ENCODE results near the gene LRRFIP1. TPM values are rescaled to one million over a fixed set of nuclear protein-coding genes. Genes with fewer than 3 reads are reported as not detected.

The LRRFIP1 gene
- total RNA-seq, 2 donors from 2014 or later = 175 to 225 TPM

- H3K27me3 Mint-ChIP-seq = peaks cover 31% of the 10 kb centered on the region
Observed at GRCh38 chr2:237643582-237644380, 16.4 kb downstream of the LRRFIP1 start.

GRCh38 chr2:237644381-237644703 is 17.0 kb downstream of the LRRFIP1 start:
- Mint-ChIP-seq H3K4me1 (no peaks in the 10 kb centered on the region), H3K27me3 (peaks cover 27% of the 10 kb centered on the region), H3K4me3 (no peak overlapping the region), H3K27ac (no peak overlapping the region), H3K36me3 (ENCODE audit: low read depth) (peaks cover 2% of the 10 kb centered on the region)
- ATAC-seq = no peak
- no peaks in the 10 kb centered on the region for H3K9me3 ChIP-seq (ENCODE audit: control insufficient read depth, low read length, poor library complexity, severe bottlenecking)
- no peak for DNase-seq

More at GRCh38 chr2:237643582-237644380, 16.4 kb downstream of the LRRFIP1 start:
- Mint-ChIP-seq H3K27ac (no peak overlapping the region), H3K36me3 (ENCODE audit: low read depth) (peaks cover 6% of the 10 kb centered on the region), H3K4me1 (peaks cover 3% of the 10 kb centered on the region), H3K4me3 (no peak overlapping the region)
- no peaks in the 10 kb centered on the region for H3K9me3 ChIP-seq (ENCODE audit: control insufficient read depth, low read length, poor library complexity, severe bottlenecking)
- ATAC-seq = no peak
- no peak for DNase-seq

GRCh38 chr2:237645261-237645660 is 17.9 kb downstream of the LRRFIP1 start:
- Mint-ChIP-seq H3K4me3 (no peak overlapping the region), H3K4me1 (no peaks in the 10 kb centered on the region), H3K36me3 (ENCODE audit: low read depth) (peaks cover 2% of the 10 kb centered on the region), H3K27me3 (peaks cover 33% of the 10 kb centered on the region), H3K27ac (no peak overlapping the region)
- no peaks in the 10 kb centered on the region for H3K9me3 ChIP-seq (ENCODE audit: control insufficient read depth, low read length, poor library complexity, severe bottlenecking)
- DNase-seq (no peak), ATAC-seq (no peak)

- Mint-ChIP-seq H3K27me3 (peaks cover 38% of the 10 kb centered on the region), H3K4me1 (no peaks in the 10 kb centered on the region), H3K4me3 (peak overlapping the region; percentile 34), H3K36me3 (ENCODE audit: low read depth) (peaks cover 2% of the 10 kb centered on the region), H3K27ac (peak overlapping the region; percentile 35)
- no peak for ATAC-seq
- H3K9me3 ChIP-seq (ENCODE audit: control insufficient read depth, low read length, poor library complexity, severe bottlenecking) = peaks cover 3% of the 10 kb centered on the region
- DNase-seq = no peak
Observed at GRCh38 chr2:237647176-237648015, 20.0 kb downstream of the LRRFIP1 start.

- Mint-ChIP-seq H3K4me1 (no peaks in the 10 kb centered on the region), H3K27ac (no peak overlapping the region), H3K27me3 (peaks cover 38% of the 10 kb centered on the region), H3K36me3 (ENCODE audit: low read depth) (peaks cover 2% of the 10 kb centered on the region), H3K4me3 (no peak overlapping the region)
- peaks cover 3% of the 10 kb centered on the region for H3K9me3 ChIP-seq (ENCODE audit: control insufficient read depth, low read length, poor library complexity, severe bottlenecking)
- DNase-seq = no peak
- ATAC-seq = no peak
Observed at GRCh38 chr2:237648016-237648381, 20.6 kb downstream of the LRRFIP1 start.

GRCh38 chr2:237649541-237650454 is 22.4 kb downstream of the LRRFIP1 start:
- H3K9me3 ChIP-seq (ENCODE audit: control insufficient read depth, low read length, poor library complexity, severe bottlenecking) = peaks cover 3% of the 10 kb centered on the region
- no peak overlapping the region for H3K27ac Mint-ChIP-seq
- no peak for ATAC-seq
- H3K4me3 Mint-ChIP-seq = no peak overlapping the region
- peaks cover 36% of the 10 kb centered on the region for H3K27me3 Mint-ChIP-seq
- H3K4me1 Mint-ChIP-seq = no peaks in the 10 kb centered on the region
- H3K36me3 Mint-ChIP-seq (ENCODE audit: low read depth) = peaks cover under 1% of the 10 kb centered on the region
- DNase-seq = no peak

GRCh38 chr2:237650455-237650850 is 23.1 kb downstream of the LRRFIP1 start:
- Mint-ChIP-seq H3K27ac (no peak overlapping the region), H3K4me3 (no peak overlapping the region), H3K4me1 (no peaks in the 10 kb centered on the region), H3K36me3 (ENCODE audit: low read depth) (no peaks in the 10 kb centered on the region), H3K27me3 (peaks cover 31% of the 10 kb centered on the region)
- ATAC-seq (no peak), DNase-seq (no peak)
- H3K9me3 ChIP-seq (ENCODE audit: control insufficient read depth, low read length, poor library complexity, severe bottlenecking) = peaks cover 3% of the 10 kb centered on the region

- H3K27me3 Mint-ChIP-seq = peaks cover 29% of the 10 kb centered on the region
- H3K27ac Mint-ChIP-seq = peak overlapping the region; percentile 27
- no peaks in the 10 kb centered on the region for H3K36me3 Mint-ChIP-seq (ENCODE audit: low read depth)
- H3K9me3 ChIP-seq (ENCODE audit: control insufficient read depth, low read length, poor library complexity, severe bottlenecking) = peaks cover 3% of the 10 kb centered on the region
- no peak overlapping the region for H3K4me3 Mint-ChIP-seq
- ATAC-seq (no peak), DNase-seq (no peak)
- no peaks in the 10 kb centered on the region for H3K4me1 Mint-ChIP-seq
Observed at GRCh38 chr2:237651761-237652160, 24.4 kb downstream of the LRRFIP1 start.

- DNase-seq (no peak), ATAC-seq (no peak)
- Mint-ChIP-seq H3K4me3 (no peak overlapping the region), H3K4me1 (no peaks in the 10 kb centered on the region), H3K36me3 (ENCODE audit: low read depth) (peaks cover 2% of the 10 kb centered on the region), H3K27me3 (peaks cover 26% of the 10 kb centered on the region), H3K27ac (peak overlapping the region; percentile 27)
- peaks cover 3% of the 10 kb centered on the region for H3K9me3 ChIP-seq (ENCODE audit: control insufficient read depth, low read length, poor library complexity, severe bottlenecking)
Observed at GRCh38 chr2:237652181-237652580, 24.8 kb downstream of the LRRFIP1 start.

GRCh38 chr2:237652854-237653253 is 25.5 kb downstream of the LRRFIP1 start:
- H3K27ac Mint-ChIP-seq = no peak overlapping the region
- ATAC-seq (no peak), DNase-seq (no peak)
- no peaks in the 10 kb centered on the region for H3K4me1 Mint-ChIP-seq
- peaks cover 2% of the 10 kb centered on the region for H3K36me3 Mint-ChIP-seq (ENCODE audit: low read depth)
- H3K27me3 Mint-ChIP-seq = peaks cover 22% of the 10 kb centered on the region
- peaks cover 3% of the 10 kb centered on the region for H3K9me3 ChIP-seq (ENCODE audit: control insufficient read depth, low read length, poor library complexity, severe bottlenecking)
- H3K4me3 Mint-ChIP-seq = no peak overlapping the region

GRCh38 chr2:237653776-237654558 is 26.6 kb downstream of the LRRFIP1 start:
- DNase-seq (no peak), ATAC-seq (no peak)
- H3K9me3 ChIP-seq (ENCODE audit: control insufficient read depth, low read length, poor library complexity, severe bottlenecking) = peaks cover 3% of the 10 kb centered on the region
- Mint-ChIP-seq H3K27me3 (peaks cover 23% of the 10 kb centered on the region), H3K27ac (no peak overlapping the region), H3K4me1 (no peaks in the 10 kb centered on the region), H3K4me3 (no peak overlapping the region), H3K36me3 (ENCODE audit: low read depth) (peaks cover 2% of the 10 kb centered on the region)

- no peak for ATAC-seq
- H3K27ac Mint-ChIP-seq = no peak overlapping the region
- peaks cover 13% of the 10 kb centered on the region for H3K27me3 Mint-ChIP-seq
- H3K4me1 Mint-ChIP-seq = peaks cover 4% of the 10 kb centered on the region
- no peaks in the 10 kb centered on the region for H3K9me3 ChIP-seq (ENCODE audit: control insufficient read depth, low read length, poor library complexity, severe bottlenecking)
- DNase-seq = no peak
- H3K4me3 Mint-ChIP-seq = peak overlapping the region; percentile 0
- H3K36me3 Mint-ChIP-seq (ENCODE audit: low read depth) = peaks cover 2% of the 10 kb centered on the region
Observed at GRCh38 chr2:237657063-237657462, 29.7 kb downstream of the LRRFIP1 start.

Measured in T-helper 17 cell (primary cell).